ENCODE results near the gene CHMP4A.
"Not testable (repeated sequence)": the region's sequence is repeated elsewhere in the genome, so short reads cannot be mapped to it uniquely, and the experiment has no call there.

The CHMP4A gene

DNA sequence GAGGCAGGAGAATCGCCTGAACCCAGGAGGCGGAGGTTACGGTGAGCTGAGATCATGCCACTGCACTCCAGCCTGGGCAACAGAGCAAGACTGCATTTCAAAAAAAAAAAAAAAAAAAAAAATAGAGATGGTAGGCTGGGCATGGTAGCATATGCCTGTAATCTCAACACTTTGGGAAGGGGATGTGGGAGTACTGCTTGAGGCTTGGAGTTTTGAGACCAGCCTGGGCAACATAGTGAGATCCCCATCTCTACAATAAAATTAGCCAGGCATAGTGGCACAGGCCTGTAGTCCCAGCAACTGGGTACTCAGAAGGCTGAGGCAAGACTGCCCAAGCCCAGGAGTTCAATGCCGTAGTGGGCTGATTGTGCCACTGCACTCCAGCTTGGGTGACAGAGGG is 9.7 kb upstream of the CHMP4A start:
- not testable (repeated sequence) for DNase-seq

DNA sequence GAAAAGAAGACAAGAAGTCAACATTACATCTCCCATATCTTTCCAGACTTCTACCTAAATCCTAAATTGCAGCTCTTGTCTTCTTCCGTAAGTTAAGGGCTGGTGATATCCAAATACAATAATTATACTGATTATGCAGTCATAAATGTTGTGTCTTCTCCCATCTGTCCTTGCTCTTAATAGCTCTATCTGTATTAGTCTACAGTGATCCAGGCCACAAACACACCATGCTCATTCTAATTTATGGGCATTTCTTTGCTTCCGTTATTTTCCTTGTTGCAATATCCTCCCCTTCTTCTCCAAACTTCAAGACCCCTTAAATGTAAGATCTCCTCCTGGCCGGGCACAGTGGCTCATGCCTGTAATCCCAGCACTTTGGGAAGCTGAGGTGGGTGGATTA is 6.2 kb upstream of the CHMP4A start:
- no peak for DNase-seq

DNA sequence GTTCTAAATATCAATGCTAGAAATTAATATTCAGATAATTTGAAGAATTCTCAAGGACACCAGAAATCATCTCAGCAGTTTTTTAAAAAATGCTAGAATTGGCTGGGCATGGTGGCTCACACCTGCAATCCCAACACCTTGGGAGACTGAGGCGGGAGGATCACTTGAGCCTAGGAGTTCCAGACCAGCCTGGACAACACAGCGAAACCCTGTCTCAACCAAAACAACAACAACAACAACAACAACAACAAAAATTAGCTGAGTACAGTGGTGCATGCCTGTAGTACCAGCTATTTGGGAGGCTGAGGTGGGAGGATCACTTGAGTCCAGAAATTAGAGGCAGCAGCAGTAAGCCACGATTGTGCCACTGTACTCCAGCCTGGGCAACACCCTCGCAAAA is 5.8 kb upstream of the CHMP4A start:
- DNase-seq = no peak

DNA sequence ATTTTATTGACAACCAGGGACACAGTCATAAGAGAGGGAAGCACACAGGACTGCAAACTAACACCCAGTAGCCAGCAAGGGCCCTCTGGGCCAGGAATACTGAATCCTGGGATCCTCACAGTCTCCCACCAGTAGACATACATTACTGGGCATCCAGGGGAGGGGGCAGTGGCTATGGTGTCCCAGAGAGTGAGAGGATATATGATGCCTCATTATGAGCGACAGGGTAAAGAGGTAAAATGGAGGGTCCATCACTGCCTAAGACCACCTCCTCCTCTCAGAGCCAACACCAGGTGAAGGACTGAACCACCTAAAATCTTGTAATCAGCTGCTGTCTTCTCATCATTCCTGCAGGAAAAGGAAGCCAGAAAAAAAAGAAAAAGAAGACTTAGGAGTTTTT is 3.6 kb upstream of the CHMP4A start:
- DNase-seq = not testable (repeated sequence)

DNA sequence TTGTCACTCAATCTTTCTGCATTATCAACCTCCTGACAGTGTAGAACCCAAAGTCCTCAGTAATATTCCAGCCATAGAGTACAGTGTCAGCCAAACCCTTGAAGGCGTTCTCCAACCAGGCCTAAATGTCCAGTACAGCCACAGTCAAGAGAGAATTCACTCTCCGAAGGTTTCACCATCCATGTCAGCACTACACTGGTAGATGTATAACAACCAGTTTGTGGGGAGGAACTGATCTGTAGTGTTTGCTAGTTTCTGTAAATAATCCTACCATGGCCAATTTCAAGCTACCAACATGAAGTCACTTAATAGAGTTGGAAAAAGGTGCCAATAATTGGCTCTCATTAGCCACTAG is 3.0 kb upstream of the CHMP4A start:
- DNase-seq = no peak

DNA sequence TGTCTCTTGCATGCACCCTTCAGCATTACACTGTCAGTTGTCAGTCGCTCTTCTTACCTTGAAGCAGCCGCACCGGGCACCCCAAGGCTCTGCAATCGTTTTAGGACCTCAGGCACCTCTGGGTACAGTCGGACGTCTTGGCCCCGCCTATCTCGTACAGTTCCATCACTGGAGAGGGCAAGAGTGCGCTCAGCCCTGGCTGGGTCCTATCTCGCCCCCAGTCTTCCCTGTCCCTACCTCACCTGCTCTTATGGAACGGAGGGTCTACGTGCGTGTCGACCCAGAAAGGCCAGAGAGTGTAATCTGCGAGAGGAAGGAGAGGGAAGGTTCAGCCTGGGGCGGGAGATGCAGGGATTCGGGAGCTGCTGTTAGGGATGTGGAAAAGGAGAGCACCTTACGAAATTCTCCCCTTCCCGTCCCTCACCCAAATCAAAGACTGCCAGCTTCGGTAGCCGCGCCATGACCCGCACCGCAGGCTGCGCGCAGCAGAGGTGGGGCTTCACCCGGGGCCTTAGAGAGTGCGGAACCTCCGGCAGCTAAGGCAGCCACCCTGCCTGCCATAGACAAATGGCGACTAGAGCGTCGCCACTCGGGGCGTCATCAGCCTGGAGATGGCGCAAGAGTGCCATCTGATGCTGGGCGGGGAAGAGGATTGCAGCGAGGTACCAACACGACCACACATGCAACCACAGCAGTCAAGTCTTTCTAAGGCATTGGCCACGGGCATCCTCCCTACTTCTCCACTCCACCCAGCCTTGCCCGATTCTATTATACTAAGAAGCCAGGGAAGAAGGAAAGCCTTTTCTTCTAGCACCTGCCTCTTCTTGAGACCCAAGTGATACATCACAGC is 2.4 kb upstream of the CHMP4A start, which contains the start of gene MDP1:
TSS of gene MDP1 (minus strand) at position 572 of the 850 bp plus-strand sequence. CDS start at position 461, 111 bp downstream.
- DNase-seq = peak; percentile 91

DNA sequence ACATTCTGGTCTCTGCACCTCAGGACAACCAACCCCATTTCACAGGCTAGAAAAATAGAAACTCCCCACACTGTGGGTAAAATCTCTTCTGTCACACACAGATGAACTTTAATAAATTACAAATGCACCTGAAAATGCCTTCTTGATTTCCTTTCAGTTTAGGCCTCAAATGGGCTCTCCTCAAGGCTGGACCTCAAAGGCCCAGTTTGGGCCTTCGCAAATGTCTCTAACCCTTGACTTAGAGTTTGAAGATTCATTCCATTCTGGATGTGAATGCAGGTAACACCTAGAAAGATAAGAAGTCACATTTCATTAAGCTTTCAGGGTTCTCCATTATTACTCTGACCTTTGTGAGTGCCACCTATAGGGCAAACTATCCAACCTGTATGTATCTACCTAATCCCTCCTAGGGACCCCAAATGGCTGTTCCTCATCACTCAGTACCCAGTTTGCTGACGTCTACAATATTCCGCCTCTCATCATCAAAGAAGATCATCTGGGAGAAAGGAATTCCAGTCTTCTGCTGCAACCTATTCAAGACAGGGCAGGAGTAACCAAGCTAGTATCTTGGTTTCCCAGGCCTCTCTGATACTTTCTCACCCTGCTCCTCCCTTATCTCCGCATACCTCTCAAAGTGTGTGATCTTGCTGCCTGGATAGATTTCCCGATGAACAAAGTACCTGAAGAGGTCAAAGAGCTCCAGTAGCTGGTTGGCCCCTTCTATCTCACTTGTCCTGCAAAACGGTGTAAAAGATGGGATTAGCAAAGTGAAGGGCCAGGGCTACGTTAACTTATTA is 776 bp upstream of the CHMP4A start:
- DNase-seq = no peak

DNA sequence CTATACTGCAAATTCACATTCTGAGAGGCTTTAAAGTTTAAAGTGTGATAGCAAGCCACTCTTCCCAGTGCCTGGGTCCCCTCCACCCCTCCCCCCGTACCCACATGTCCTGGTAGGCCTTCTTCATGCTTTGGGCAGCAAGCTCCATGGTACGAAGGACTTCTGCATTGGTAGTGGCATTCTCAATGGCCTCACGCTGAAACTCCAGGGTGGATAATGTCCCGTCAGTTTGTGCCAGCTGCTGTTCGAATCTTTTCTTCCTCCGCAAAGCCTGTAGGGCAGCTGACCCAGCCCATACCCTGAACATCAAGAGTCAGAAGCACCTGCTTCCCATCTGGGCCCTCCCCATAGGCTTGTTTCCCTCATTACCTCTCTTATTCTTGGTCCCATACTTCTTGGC is 2.0 kb downstream of the CHMP4A start:
- DNase-seq = no peak

DNA sequence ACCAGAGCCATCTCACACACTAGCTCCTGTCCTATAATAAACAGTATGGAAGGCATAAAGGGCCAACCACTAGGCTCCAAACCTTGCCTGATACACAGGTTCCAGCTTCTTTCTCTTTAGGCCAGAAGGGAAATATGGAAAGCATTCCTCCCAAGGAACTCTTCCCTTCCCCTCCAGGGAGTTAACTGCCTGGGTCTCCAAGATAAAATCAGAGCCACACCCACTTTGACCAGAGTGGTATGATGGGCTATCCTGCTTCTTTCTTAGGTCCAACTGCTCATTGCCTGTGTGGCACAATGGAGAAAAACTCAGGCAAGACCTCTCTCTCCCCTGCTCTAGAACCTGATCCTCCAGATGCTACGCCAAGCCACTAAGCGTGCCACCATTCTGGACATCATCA is 5.7 kb downstream of the CHMP4A start:
- DNase-seq = no peak

DNA sequence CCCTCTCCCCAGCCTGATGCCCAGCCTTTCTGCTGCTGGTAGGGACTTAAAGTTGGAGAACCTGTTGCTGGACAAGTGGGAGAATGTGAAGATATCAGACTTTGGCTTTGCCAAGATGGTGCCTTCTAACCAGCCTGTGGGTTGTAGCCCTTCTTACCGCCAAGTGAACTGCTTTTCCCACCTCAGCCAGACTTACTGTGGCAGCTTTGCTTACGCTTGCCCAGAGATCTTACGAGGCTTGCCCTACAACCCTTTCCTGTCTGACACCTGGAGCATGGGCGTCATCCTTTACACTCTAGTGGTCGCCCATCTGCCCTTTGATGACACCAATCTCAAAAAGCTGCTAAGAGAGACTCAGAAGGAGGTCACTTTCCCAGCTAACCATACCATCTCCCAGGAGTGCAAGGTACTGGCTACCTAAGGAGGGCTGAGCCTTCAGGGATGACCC is 6.2 kb downstream of the CHMP4A start:
- DNase-seq = no peak

DNA sequence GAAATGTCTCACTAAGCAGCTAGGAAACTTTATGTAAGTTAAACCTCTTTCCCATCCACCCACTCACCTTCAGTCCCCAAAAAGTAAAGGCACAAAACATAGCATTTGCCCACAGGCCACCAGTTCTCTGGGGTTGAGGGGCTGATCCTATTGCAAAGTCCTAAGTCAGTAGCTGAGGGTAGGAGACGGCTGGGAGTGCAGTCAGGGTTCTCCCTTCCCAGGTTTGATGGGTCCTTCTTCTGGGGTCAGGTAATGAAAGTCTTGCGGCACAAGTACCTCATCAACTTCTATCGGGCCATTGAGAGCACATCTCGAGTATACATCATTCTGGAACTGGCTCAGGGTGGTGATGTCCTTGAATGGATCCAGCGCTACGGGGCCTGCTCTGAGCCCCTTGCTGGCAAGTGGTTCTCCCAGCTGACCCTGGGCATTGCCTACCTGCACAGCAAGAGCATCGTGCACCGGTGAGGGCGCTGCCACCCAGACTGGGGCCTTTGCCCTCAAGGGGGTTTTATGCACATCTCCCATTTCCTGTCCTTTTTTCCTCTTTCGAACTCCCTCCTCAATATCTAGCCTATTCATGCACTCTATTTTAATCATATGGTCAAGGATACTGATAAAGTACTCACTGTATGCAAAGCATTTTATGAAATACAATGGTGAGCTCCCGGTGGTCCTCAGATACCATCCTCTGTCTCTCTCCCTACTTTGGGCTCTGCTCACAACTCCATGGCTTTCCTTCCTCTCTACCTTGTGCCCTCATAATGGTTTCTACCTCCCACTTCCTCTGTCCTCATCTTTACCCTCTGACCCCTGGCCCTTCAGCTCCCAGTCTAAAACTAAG is 6.8 kb downstream of the CHMP4A start:
- no peak for DNase-seq

DNA sequence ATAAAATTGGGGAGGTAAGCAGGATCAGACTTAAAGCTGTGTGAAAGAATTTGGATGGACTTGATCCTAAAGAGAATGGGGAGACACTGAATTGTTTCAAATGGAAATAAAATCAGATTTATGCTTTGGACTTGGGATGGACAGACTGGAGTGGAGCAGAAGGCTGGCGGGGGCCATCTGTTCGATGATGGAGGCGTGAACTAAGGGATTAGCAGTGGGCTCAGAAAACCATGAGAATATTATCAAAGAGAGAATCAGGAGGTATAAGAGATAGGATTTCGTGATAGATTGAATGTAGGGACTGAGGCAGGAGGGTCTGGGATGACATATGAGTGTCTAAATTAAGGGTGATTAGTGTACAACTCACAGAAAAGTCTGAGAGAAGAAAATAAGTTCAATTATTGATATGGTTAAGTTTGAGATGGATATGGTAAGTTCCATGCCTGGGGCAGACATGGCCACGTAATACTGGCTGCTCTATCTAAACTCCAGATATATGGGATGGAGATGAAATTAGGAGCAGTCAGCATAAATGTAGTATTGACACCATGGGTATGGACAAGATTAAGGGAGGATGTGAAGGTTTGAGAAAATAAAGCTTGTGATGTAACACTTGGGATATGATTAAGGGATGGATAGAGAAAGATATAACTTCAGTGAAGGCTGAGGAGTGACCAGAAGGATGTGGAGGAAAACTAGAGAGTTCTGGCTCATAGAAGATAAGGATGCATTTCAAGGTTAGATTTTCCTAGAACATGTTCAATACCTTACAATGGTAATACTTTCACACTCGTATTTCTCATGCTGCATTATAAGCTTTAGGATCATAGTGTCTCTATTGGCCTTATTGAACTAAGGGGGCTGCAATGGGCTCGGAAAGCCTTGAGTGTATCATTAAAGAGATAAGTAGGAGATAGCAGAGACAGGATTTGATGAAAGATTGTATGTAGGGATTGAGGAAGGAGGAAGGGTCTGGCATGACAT is 8.8 kb downstream of the CHMP4A start:
- DNase-seq = no peak

DNA sequence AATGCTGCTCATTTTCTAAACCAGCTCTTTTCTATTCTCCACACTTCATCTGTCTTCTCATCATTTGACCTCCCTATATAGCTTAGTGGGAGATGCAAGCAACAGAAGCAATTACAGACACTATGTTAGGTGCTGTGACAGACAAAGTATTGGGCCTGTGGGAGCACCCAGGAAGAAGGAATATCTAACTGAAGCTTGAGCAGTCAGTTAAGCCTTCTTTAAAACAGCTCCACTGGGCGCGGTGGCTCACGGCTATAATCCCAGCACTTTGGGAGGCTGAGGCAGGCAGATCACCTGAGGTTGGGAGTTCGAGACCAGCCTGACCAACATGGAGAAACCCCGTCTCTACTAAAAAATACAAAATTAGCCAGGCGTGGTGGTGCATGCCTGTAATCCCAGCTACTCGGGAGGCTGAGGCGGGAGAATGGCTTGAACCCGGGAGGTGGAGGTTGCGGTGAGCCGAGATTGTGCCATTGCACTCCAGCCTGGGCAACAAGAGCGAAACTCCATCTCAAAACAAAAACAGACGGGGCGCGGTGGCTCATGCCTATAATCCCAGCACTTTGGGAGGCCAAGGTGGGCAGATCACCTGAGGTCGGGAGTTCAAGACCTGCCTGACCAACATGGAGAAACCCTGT is 9.9 kb downstream of the CHMP4A start:
- not testable (repeated sequence) for DNase-seq

DNA sequence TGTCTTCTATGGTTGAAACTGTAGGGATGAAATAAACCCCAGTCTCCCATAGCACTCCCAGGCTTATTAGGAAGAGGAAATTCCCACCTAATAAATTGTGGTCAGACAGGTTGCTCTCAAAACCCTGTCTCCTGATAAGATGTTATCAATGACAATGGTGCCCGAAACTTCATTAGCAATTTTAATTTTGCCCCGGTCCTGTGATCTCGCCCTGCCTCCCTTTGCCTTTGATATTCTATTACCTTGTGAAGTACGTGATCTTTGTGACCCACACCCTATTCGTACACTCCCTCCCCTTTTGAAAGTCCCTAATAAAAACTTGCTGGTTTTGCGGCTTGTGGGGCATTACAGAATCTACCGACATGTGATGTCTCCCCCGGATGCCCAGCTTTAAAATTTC is 10.8 kb downstream of the CHMP4A start:
- not testable (repeated sequence) for DNase-seq

DNA sequence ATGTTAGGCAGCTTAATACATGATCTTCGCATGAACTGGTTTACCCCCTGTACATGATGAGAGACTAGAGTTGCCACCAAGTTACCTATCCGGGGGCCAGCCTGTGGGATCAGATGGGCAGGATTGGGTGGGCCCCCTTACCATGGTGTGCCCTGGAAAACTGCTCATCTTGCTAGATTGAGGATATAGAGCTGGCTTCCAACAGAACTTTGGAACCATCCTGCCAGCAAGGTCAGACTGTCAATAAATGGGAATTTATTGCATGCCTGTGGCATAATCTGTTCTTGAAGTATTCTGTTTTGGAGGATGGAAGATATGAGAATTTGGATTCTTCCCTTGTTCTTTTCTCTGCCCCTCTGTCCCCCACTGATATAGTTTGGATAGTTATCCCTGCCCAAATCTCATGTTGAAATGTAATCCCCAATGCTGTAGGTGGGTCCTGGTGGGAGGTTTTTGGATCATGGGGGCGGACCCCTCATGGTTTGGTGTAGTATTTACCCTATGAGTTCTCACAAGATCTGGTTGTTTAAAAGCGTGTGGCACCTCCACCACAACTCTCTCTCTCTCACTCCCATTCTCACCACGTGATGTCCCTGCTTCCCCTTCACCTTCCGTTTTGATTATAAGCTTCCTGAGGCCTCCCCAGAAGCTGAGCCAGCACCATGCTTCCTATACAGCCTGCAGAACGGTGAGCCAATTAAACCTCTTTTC is 14.3 kb downstream of the CHMP4A start:
- DNase-seq = no peak

DNA sequence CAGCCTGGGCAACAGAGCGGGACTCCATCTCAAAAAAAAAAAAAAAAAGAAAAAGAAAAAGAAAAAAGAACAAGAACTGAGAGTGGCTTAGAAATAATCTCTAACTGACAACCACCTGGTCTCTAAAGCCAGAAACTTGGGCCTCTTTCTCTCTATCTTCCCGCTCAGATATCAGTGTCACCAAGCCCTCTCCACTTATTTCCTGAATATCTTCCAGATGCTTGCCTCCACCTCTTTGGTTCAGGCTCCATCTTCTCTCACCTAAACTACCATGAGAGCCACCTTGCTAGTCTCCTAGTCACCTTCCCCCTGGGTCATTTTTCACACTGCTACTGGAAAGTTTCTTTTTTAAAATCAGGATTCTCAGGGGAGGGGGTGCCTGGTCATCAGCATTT is 16.2 kb downstream of the CHMP4A start:
- DNase-seq = no peak

DNA sequence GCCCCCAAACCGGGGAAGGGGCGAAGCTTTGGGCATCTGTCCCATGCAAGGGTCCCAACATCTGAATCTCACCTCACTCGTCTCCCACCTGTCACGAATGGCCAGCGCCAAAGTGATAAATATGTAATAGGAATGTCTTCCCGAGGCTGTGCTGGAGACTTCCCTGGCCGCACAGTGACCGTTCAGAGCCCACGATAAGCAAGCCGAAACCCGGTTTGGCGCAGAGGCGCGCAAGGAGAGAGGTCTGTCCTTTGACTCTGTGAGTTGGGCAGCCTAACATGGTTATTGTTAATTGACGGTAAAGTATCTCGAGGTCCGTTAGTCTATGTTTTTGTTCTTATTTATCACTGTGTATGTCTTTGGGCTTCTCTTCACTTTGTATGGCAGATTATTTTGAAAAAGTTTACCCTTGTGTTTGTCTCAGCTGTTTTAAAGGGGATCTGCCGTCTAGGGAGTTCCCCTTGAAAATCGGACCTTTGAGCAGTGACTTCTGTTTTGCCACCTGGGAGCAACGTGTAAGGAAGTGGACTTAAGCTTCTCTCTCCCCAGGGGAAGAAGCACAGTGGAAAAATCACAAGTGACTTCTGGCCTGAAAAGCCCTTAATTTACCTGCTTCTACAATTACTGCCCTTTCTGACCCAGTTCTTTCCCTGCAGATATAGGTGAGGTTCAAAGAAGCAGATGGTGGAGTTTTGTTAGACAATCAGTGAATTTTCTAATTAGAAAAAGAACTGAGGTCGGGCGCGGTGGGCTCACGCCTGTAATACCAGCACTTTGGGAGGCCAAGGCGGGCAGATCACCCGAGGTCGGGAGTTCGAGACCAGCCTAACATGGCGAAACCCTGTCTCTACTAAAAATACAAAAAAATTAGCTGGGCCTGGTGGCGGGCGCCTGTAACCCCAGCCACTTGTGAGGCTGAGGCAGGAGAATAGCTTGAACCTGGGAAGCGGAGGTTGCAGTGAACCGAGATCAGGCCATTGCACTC is 16.9 kb downstream of the CHMP4A start:
- peak; percentile 16 for DNase-seq

DNA sequence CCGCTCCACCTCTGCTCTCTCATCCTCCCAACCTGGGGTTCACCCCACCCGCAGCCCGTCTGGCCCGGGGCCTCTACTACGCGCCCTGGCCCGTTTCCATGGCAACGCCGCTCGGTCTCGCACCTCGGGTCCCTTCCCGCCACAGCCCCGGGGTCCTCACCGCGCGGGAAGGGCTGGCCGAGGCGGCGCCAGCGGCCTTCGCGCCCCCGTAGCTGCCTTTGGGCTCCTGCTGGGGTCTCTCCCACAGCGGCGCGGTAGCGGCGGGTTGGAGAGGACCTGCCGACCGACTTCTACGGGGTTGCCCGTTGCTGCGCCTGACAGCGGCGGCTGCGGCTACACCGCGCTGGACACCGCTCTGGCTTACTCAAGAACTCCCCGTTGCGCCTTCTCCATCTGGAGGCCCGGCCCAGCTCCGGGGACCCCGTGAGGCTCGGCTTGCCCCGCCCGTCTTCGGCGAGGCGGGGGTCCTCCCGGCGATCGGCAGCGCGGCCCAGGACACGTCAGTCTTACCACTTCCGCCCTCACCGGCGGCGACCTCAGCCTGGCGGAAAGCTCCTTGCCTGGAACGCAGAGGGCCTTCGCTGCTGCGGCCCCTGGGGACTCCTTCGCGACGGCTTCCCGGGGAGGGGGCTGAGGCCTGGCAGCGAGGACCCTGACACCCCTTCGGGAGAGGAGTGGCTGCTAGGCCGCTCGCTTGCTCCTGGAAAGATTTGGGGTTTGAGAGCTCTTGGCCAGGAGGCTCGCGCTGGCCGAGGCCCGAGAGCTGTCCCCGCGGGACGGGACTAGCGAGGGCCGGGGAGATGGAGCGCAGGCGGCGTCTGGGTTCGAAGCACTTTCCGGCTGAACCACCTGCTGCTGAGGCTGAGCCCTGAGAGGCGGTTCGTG is 17.9 kb downstream of the CHMP4A start, which contains the start of gene TM9SF1:
TSS of gene TM9SF1 (minus strand) at position 256 of the 885 bp plus-strand sequence. CDS start 422 bp downstream, outside the sequence.
- peak; percentile 88 for DNase-seq
